ENCODE measurements around the gene MGA. TPM values are rescaled to one million over a fixed set of nuclear protein-coding genes. Genes with fewer than 3 reads are reported as not detected.

The MGA gene
- polyA plus RNA-seq, 2 of the 4 experiments (the other 2 are of a cell fraction), result 4.5 to 13.8 TPM

DNA sequence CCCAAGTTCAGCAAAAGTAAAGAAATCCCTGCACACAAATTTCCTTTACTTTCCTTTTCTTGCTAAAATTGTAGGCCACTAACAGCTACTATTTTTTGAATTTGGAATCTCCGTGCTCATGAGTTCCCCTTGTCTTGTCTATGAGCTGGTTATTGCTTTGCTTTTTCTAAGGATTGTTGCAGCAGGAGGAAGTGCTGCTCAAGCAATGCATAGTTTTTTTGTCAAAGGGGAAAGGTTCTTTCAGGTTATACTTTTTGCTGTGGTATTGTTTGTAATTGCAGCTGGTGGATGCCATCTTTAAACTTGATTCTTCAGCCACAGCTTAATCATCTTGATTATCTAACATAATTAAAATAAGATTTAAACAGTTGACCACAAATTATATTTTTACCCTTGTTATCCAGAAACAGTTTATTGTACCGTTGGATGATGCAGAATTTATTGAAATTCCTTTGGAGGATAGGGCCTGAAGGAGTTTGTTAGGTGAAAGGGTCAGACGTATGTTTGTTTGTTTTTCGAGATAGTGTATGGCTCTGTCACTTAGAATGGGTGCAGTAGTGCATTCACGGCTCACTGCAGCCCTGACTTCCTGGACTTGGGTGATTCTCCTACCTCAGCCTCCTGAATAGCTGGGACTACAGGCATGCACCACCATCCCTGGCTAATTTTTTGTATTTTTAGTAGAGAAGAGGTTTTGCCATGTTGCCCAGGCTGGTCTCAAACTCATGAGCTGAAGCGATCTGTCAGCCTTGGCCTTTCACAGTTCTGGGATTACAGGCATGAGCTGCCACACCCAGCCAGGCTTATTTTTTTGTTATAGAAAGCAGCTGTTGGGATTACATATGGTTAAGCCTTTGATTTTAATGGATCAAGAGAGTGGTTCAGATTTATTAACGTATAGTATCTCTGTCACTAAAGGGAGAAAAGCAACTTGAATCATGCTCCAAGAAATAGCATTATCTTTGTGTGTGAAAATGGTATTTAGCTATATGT is 11.7 kb downstream of the MGA start:
- TF ChIP-seq RNF2 (IDR thresholded peaks at IDR 0.05; ENCODE audit: borderline replicate concordance, low read depth), result no peak
- TF ChIP-seq POLR2A (IDR thresholded peaks at IDR 0.05; ENCODE audit: low read length), result no peak
- no peak for TF ChIP-seq FOXS1 (CRISPR knock-in tag; IDR thresholded peaks at IDR 0.05)
- no peak for TF ChIP-seq KDM1A (IDR thresholded peaks at IDR 0.05; ENCODE audit: low read depth)
- TF ChIP-seq NR3C1 (IDR thresholded peaks at IDR 0.05), result no peak
- WGBS (ENCODE audit: missing lambda C conversion rate), result 63% methylated on average over 7 of the region's 7 CpGs
- Histone ChIP-seq H3K27ac (no peak overlapping the region), H3K4me1 (peaks cover 6% of the 10 kb centered on the region; the same call in 2 of the 3 replicates), H3K9me3 (no peaks in the 10 kb centered on the region), H3K4me2 (no peak overlapping the region), H3K4me3 (no peak overlapping the region)
- no peak for FAIRE-seq
- ATAC-seq, result no peak
- DNase-seq (ENCODE audit: low read depth in 1 of 2, low spot score in 1 of 2), result no peak
- ChIA-PET CTCF (interaction anchor here (0.9 to 2.1 kb wide), 2 partner anchors 10 to 30 kb away, joined by 3 to 5 read pairs; no protein-coding TSS in a partner anchor), POLR2A (no interaction called here)

- no peak for ATAC-seq
- Histone ChIP-seq H3K4me3 (no peak overlapping the region), H3K9me3 (no peaks in the 10 kb centered on the region; the same call in 2 of the 3 replicates), H3K4me2 (no peak overlapping the region), H3K27ac (no peak overlapping the region), H3K4me1 (peaks cover 3% of the 10 kb centered on the region; the same call in 1 of the 3 replicates)
- CTCF ChIA-PET, result interaction anchor here (0.6 to 0.8 kb wide), 2 partner anchors 11 to 229 kb away, joined by 3 read pairs; no protein-coding TSS in a partner anchor
- 95% methylated on average over 4 of the region's 4 CpGs for WGBS (ENCODE audit: missing lambda C conversion rate)
- no peak for DNase-seq (ENCODE audit: low read depth in 1 of 2, low spot score in 1 of 2)
- FAIRE-seq, result no peak
- POLR2A ChIA-PET, result no interaction called here
- TF ChIP-seq, protein P1, sequence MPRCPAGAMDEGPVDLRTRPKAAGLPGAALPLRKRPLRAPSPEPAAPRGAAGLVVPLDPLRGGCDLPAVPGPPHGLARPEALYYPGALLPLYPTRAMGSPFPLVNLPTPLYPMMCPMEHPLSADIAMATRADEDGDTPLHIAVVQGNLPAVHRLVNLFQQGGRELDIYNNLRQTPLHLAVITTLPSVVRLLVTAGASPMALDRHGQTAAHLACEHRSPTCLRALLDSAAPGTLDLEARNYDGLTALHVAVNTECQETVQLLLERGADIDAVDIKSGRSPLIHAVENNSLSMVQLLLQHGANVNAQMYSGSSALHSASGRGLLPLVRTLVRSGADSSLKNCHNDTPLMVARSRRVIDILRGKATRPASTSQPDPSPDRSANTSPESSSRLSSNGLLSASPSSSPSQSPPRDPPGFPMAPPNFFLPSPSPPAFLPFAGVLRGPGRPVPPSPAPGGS (IDR thresholded peaks at IDR 0.05), result no peak
- TF ChIP-seq RCOR1 (IDR thresholded peaks at IDR 0.05; ENCODE audit: low read depth, low read length) (no peak), HOXB5 (CRISPR knock-in tag; IDR thresholded peaks at IDR 0.05) (no peak), ZFP36 (IDR thresholded peaks at IDR 0.05; ENCODE audit: borderline replicate concordance, partially characterized antibody) (no peak), MYC (IDR thresholded peaks at IDR 0.05; ENCODE audit: borderline replicate concordance, low read length) (no peak), RNF2 (IDR thresholded peaks at IDR 0.05; ENCODE audit: borderline replicate concordance, low read depth) (no peak), HDAC2 (IDR thresholded peaks at IDR 0.05) (no peak), ZSCAN20 (CRISPR knock-in tag; IDR thresholded peaks at IDR 0.05) (no peak), EHF (CRISPR knock-in tag; IDR thresholded peaks at IDR 0.05) (no peak), KDM5A (IDR thresholded peaks at IDR 0.05) (no peak), BHLHE40 (IDR thresholded peaks at IDR 0.05; ENCODE audit: low read depth, low read length) (no peak), SREBF2 (IDR thresholded peaks at IDR 0.05) (no peak), HEYL (CRISPR knock-in tag; IDR thresholded peaks at IDR 0.05) (no peak)
- TF ChIP-seq, protein P2, sequence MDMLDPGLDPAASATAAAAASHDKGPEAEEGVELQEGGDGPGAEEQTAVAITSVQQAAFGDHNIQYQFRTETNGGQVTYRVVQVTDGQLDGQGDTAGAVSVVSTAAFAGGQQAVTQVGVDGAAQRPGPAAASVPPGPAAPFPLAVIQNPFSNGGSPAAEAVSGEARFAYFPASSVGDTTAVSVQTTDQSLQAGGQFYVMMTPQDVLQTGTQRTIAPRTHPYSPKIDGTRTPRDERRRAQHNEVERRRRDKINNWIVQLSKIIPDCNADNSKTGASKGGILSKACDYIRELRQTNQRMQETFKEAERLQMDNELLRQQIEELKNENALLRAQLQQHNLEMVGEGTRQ (IDR thresholded peaks at IDR 0.05), result no peak
These were observed 15.1 kb downstream of the MGA start for GRCh38 chr15:41675337-41675736.

- FAIRE-seq (no peak), ATAC-seq (no peak), DNase-seq (ENCODE audit: low read depth in 1 of 2, low spot score in 1 of 2) (no peak)
- CTCF ChIA-PET, result no interaction called here
- H3K4me1 ChIP-seq, result peaks cover 3% of the 10 kb centered on the region
- 96% methylated on average over 4 of the region's 4 CpGs for WGBS (ENCODE audit: missing lambda C conversion rate)
- TF ChIP-seq HOXB13 (CRISPR knock-in tag; IDR thresholded peaks at IDR 0.05; ENCODE audit: low read depth) (no peak), TFCP2L1 (CRISPR knock-in tag; IDR thresholded peaks at IDR 0.05) (no peak), KDM1A (IDR thresholded peaks at IDR 0.05; ENCODE audit: low read depth) (no peak), EHF (CRISPR knock-in tag; IDR thresholded peaks at IDR 0.05) (no peak), BHLHE40 (IDR thresholded peaks at IDR 0.05; ENCODE audit: low read depth, low read length) (no peak), MAFK (IDR thresholded peaks at IDR 0.05; ENCODE audit: partially characterized antibody) (no peak), HEYL (CRISPR knock-in tag; IDR thresholded peaks at IDR 0.05) (no peak)
- no peak overlapping the region for H3K27ac ChIP-seq
- no peaks in the 10 kb centered on the region; the same call in 2 of the 3 replicates for H3K9me3 ChIP-seq
- POLR2A ChIA-PET, result no interaction called here
- H3K4me3 ChIP-seq, result no peak overlapping the region
- H3K4me2 ChIP-seq, result no peak overlapping the region
These were observed 18.5 kb downstream of the MGA start for GRCh38 chr15:41678742-41679141.
